Left lung (tissue), 10 donors: Measurements from ENCODE around the gene TMOD1. TPM values are rescaled to one million over a fixed set of nuclear protein-coding genes. Genes with fewer than 3 reads are reported as not detected.
"Not testable (repeated sequence)": the region's sequence is repeated elsewhere in the genome, so short reads cannot be mapped to it uniquely, and the experiment has no call there.

Experiments used
- ATAC-seq: fragments of 200-7000 bp; cut with Tn5 transposase; one replicate; pipeline ENCODE4 v1.9.1; 2020; ENCODE audit warnings: moderate library complexity
- DNase-seq, 4 donors: peaks; one replicate each; pipeline ENCODE4 v3.0.0-alpha.2; 2013 to 2020
- H3K27ac ChIP-seq, 2 donors: fragments of 200-600 bp; sonication (generic) in 1 of 2; one replicate each; pipeline versions ENCODE4 v1.5.0 to v1.8.0; 2020 to 2021
- H3K27me3 ChIP-seq, 2 donors: fragments of 200-600 bp; sonication (generic) in 1 of 2; one replicate each; pipeline versions ENCODE4 v1.5.0 to v1.8.0; 2020 to 2021
- H3K36me3 ChIP-seq, 2 donors: fragments of 200-600 bp; sonication (generic) in 1 of 2; one replicate each; pipeline versions ENCODE4 v1.5.0 to v1.8.0; 2020 to 2021
- H3K4me1 ChIP-seq, 2 donors: fragments of 200-600 bp; one replicate each; pipeline ENCODE4 v1.8.0; 2021
- H3K4me3 ChIP-seq, 2 donors: fragments of 200-600 bp; sonication (generic) in 1 of 2; one replicate each; pipeline versions ENCODE4 v1.5.0 to v1.8.0; 2020 to 2021; ENCODE audit warnings: mild to moderate bottlenecking in 1 of 2
- H3K9me3 ChIP-seq, 2 donors: fragments of 200-600 bp; sonication (generic) in 1 of 2; one replicate each; pipeline versions ENCODE4 v1.5.0 to v1.8.0; 2020 to 2021
- CTCF ChIP-seq, 2 donors: fragments of 200-600 bp; sonication (generic) in 1 of 2; IDR thresholded peaks; one replicate each; pipeline versions ENCODE4 v1.5.0 to v1.8.0; 2021; ENCODE audit warnings: antibody characterized with exemption in 2 of 2
- intact Hi-C, 2 donors: fragments of 100-400 bp; cut with DNase I; formaldehyde crosslinking; loops; one replicate each; pipeline versions ENCODE4 v1.11.2 to v1.14.2; 2022
- polyA plus RNA-seq, 6 donors: library from polyadenylated mRNA; unstranded; fragments of 120-200 nt; gene quantifications; one replicate each; pipeline ENCODE4 v1.2.1, GENCODE V29; 2013; ENCODE audit not compliant: insufficient read length in 6 of 6
- total RNA-seq, 2 donors: library from RNA; stranded (reverse); fragmentation: NEBNext Ultra II Directional; extraction: Animal tissue kit (Norgen Biotek cat#: 25700); gene quantifications; one replicate each; pipeline ENCODE4 v1.2.1, GENCODE V29; 2021
- donor health status: DM: no; HTN: yes; CAD: no.
- donor health status: DM: no; HTN: no; CAD: no.

TMOD1 gene
- total and polyA plus RNA-seq, 8 donors = 1.1 to 6.0 (median 2.5) TPM

- Histone ChIP-seq H3K27me3 (no peaks in the 10 kb centered on the region), H3K9me3 (no peaks in the 10 kb centered on the region), H3K4me3 (no peak overlapping the region), H3K4me1 (no peaks in the 10 kb centered on the region), H3K27ac (no peak overlapping the region), H3K36me3 (no peaks in the 10 kb centered on the region)
- intact Hi-C loops = no loop called here
- DNase-seq (no peak), ATAC-seq (no peak)
- TF ChIP-seq CTCF (IDR thresholded peaks at IDR 0.05) = no peak
These were observed 75.6 kb downstream of the TMOD1 start for GRCh38 chr9:97577051-97577450.

- DNase-seq = no peak
- no peak overlapping the region for H3K27ac ChIP-seq
- intact Hi-C loops = no loop called here
- no peak for TF ChIP-seq CTCF (IDR thresholded peaks at IDR 0.05)
- H3K9me3 ChIP-seq = no peaks in the 10 kb centered on the region
- no peaks in the 10 kb centered on the region for H3K4me1 ChIP-seq
- no peaks in the 10 kb centered on the region for H3K36me3 ChIP-seq
- no peak for ATAC-seq
- no peak overlapping the region for H3K4me3 ChIP-seq
- no peaks in the 10 kb centered on the region for H3K27me3 ChIP-seq
These were observed 77.4 kb downstream of the TMOD1 start for GRCh38 chr9:97578846-97579245.

- intact Hi-C loops = no loop called here
- Histone ChIP-seq H3K9me3 (no peaks in the 10 kb centered on the region), H3K27me3 (no peaks in the 10 kb centered on the region), H3K4me3 (no peak overlapping the region), H3K4me1 (no peaks in the 10 kb centered on the region), H3K36me3 (no peaks in the 10 kb centered on the region), H3K27ac (no peak overlapping the region)
- ATAC-seq (no peak), DNase-seq (no peak)
- TF ChIP-seq CTCF (IDR thresholded peaks at IDR 0.05) = no peak
These were observed 78.4 kb downstream of the TMOD1 start for GRCh38 chr9:97579914-97580313.

- H3K36me3 ChIP-seq, H3K27ac ChIP-seq, H3K4me3 ChIP-seq, intact Hi-C loops, ATAC-seq, DNase-seq, H3K27me3 ChIP-seq, H3K4me1 ChIP-seq, H3K9me3 ChIP-seq: not testable (repeated sequence)
These were observed 80.1 kb downstream of the TMOD1 start for GRCh38 chr9:97581590-97581989.

GRCh38 chr9:97584778-97585177 lies 83.3 kb downstream of the TMOD1 start:
- intact Hi-C loops, H3K4me3 ChIP-seq, H3K27ac ChIP-seq, H3K36me3 ChIP-seq, DNase-seq, H3K27me3 ChIP-seq, ATAC-seq, H3K9me3 ChIP-seq, H3K4me1 ChIP-seq: not testable (repeated sequence)

GRCh38 chr9:97586909-97587308 lies 85.4 kb downstream of the TMOD1 start:
- H3K9me3 ChIP-seq, H3K27ac ChIP-seq, H3K4me1 ChIP-seq, ATAC-seq, intact Hi-C loops, H3K4me3 ChIP-seq, H3K27me3 ChIP-seq, H3K36me3 ChIP-seq, DNase-seq: not testable (repeated sequence)

- intact Hi-C loops = no loop called here
- Histone ChIP-seq H3K27me3 (no peaks in the 10 kb centered on the region), H3K4me1 (no peaks in the 10 kb centered on the region), H3K9me3 (no peaks in the 10 kb centered on the region), H3K36me3 (no peaks in the 10 kb centered on the region), H3K4me3 (no peak overlapping the region), H3K27ac (no peak overlapping the region)
- no peak for TF ChIP-seq CTCF (IDR thresholded peaks at IDR 0.05)
- ATAC-seq (peak; percentile 83), DNase-seq (no peak)
These were observed 90.1 kb downstream of the TMOD1 start for GRCh38 chr9:97591535-97591934.
